ENCODE results near the gene TMEM86A. TPM values are rescaled to one million over a fixed set of nuclear protein-coding genes. Genes with fewer than 3 reads are reported as not detected.

Gene TMEM86A
- total and polyA plus RNA-seq, 2 of the 4 experiments (the other 2 are of a cell fraction) = 0.31 to 0.36 TPM

DNA sequence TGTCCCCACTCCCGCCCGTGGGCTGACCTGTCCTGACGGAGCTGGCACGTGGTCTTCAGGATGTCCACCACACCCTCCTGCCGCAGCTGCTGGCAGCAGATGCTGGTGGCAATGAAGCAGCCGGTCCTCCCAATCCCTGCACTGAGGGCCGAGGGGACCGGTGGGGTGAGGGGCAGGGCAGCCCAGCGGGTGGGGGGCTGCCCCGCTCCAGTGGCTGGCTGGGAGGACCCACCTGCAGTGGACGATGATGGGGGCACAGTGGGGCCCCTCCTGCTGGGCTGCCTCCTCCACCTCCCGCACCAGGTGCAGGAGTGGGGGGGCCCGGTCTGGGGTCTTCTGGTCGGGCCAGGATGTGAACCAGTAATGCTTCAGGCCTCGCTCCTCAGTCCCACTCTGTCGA lies 30.8 kb downstream of the TMEM86A start:
- TF ChIP-seq, protein P1, sequence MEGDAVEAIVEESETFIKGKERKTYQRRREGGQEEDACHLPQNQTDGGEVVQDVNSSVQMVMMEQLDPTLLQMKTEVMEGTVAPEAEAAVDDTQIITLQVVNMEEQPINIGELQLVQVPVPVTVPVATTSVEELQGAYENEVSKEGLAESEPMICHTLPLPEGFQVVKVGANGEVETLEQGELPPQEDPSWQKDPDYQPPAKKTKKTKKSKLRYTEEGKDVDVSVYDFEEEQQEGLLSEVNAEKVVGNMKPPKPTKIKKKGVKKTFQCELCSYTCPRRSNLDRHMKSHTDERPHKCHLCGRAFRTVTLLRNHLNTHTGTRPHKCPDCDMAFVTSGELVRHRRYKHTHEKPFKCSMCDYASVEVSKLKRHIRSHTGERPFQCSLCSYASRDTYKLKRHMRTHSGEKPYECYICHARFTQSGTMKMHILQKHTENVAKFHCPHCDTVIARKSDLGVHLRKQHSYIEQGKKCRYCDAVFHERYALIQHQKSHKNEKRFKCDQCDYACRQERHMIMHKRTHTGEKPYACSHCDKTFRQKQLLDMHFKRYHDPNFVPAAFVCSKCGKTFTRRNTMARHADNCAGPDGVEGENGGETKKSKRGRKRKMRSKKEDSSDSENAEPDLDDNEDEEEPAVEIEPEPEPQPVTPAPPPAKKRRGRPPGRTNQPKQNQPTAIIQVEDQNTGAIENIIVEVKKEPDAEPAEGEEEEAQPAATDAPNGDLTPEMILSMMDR (conservative IDR thresholded peaks at IDR 0.05; ENCODE audit: low read depth, low read length) = no peak
- TF ChIP-seq BHLHE40 (IDR thresholded peaks at IDR 0.05; ENCODE audit: low read depth, low read length) = no peak
- no peak for TF ChIP-seq MXI1 (IDR thresholded peaks at IDR 0.05; ENCODE audit: borderline replicate concordance, low read depth, low read length)
- no peak for TF ChIP-seq MAZ (IDR thresholded peaks at IDR 0.05; ENCODE audit: borderline replicate concordance, low read depth, low read length)
- TF ChIP-seq, protein P2, sequence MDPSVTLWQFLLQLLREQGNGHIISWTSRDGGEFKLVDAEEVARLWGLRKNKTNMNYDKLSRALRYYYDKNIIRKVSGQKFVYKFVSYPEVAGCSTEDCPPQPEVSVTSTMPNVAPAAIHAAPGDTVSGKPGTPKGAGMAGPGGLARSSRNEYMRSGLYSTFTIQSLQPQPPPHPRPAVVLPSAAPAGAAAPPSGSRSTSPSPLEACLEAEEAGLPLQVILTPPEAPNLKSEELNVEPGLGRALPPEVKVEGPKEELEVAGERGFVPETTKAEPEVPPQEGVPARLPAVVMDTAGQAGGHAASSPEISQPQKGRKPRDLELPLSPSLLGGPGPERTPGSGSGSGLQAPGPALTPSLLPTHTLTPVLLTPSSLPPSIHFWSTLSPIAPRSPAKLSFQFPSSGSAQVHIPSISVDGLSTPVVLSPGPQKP (IDR thresholded peaks at IDR 0.05; ENCODE audit: borderline replicate concordance, low read depth, low read length) = no peak
- TF ChIP-seq SMC3 (IDR thresholded peaks at IDR 0.05; ENCODE audit: low read depth, low read length) = no peak
- no peak for TF ChIP-seq RAD21 (IDR thresholded peaks at IDR 0.05; ENCODE audit: low read length)
- no peak for TF ChIP-seq POLR2A (IDR thresholded peaks at IDR 0.05; ENCODE audit: low read depth, low read length)
- no peak for TF ChIP-seq MAFK (IDR thresholded peaks at IDR 0.05; ENCODE audit: low read depth, low read length)
- no peak for TF ChIP-seq CEBPB (IDR thresholded peaks at IDR 0.05; ENCODE audit: low read depth, low read length)
- no peak for TF ChIP-seq RCOR1 (IDR thresholded peaks at IDR 0.05; ENCODE audit: insufficient replicate concordance, low read length)
- TF ChIP-seq, protein P3, sequence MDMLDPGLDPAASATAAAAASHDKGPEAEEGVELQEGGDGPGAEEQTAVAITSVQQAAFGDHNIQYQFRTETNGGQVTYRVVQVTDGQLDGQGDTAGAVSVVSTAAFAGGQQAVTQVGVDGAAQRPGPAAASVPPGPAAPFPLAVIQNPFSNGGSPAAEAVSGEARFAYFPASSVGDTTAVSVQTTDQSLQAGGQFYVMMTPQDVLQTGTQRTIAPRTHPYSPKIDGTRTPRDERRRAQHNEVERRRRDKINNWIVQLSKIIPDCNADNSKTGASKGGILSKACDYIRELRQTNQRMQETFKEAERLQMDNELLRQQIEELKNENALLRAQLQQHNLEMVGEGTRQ (IDR thresholded peaks at IDR 0.05; ENCODE audit: low read depth, low read length) = no peak
- TF ChIP-seq RFX5 (IDR thresholded peaks at IDR 0.05; ENCODE audit: low read depth, low read length) = no peak
- TF ChIP-seq FOS (IDR thresholded peaks at IDR 0.05; ENCODE audit: low read depth, low read length) = no peak
- no peak for TF ChIP-seq CHD1 (IDR thresholded peaks at IDR 0.05; ENCODE audit: low read depth, low read length)
- no peak for TF ChIP-seq NFE2L2 (IDR thresholded peaks at IDR 0.05; ENCODE audit: low read depth, low read length)
- Histone ChIP-seq H3K9me1 (ENCODE audit: insufficient read depth, low read length) (no peaks in the 10 kb centered on the region), H3K4ac (ENCODE audit: low read depth, low read length) (no peak overlapping the region), H3K27ac (ENCODE audit: insufficient read depth, low read length) (no peak overlapping the region), H3K27me3 (ENCODE audit: control insufficient read depth, insufficient read depth, low read length) (peaks cover 4% of the 10 kb centered on the region; the same call in 1 of the 2 replicates), H3K4me1 (ENCODE audit: control insufficient read depth, insufficient read depth, low read length) (no peaks in the 10 kb centered on the region), H2AFZ (replicated peaks; ENCODE audit: low read length, poor library complexity) (no peak overlapping the region), H4K8ac (ENCODE audit: low read depth in 2 of 2, low read length in 2 of 2) (no peak overlapping the region), H4K5ac (ENCODE audit: low read depth, low read length) (no peak overlapping the region), H2BK15ac (ENCODE audit: low read depth, low read length) (no peak overlapping the region), H3K18ac (ENCODE audit: low read depth, low read length) (no peak overlapping the region), H2AK5ac (ENCODE audit: low read depth, low read length) (no peak overlapping the region), H2AK9ac (replicated peaks; ENCODE audit: low read depth, low read length, poor library complexity) (no peak overlapping the region), H3K9ac (ENCODE audit: low read depth, low read length) (no peak overlapping the region), H2BK5ac (ENCODE audit: low read depth, low read length, poor library complexity, severe bottlenecking) (no peak overlapping the region), H3K36me3 (ENCODE audit: control insufficient read depth, insufficient read depth, low read length) (no peaks in the 10 kb centered on the region), H4K20me1 (ENCODE audit: insufficient read depth, low read length) (no peaks in the 10 kb centered on the region), H3K14ac (replicated peaks; ENCODE audit: low read depth, low read length) (no peak overlapping the region), H4K91ac (ENCODE audit: insufficient read depth, low read depth, low read length) (no peak overlapping the region), H3K56ac (ENCODE audit: extremely low read depth, insufficient read depth, low read length) (no peak overlapping the region), H2BK120ac (ENCODE audit: low read depth, low read length) (no peak overlapping the region), H3K9me3 (ENCODE audit: control insufficient read depth, insufficient read depth, low read length) (no peaks in the 10 kb centered on the region), H2BK20ac (ENCODE audit: low read depth, low read length) (no peak overlapping the region), H3K4me2 (ENCODE audit: low read depth, low read length) (no peak overlapping the region), H3K4me3 (ENCODE audit: insufficient read depth, low read depth, low read length) (no peak overlapping the region), H3K23ac (ENCODE audit: low read depth, low read length) (no peak overlapping the region), H3K79me1 (ENCODE audit: low read depth in 1 of 2, low read length in 2 of 2) (no peaks in the 10 kb centered on the region)
- no TSS peak for BruUV-seq (replicated peaks)
- in situ Hi-C loops (cut with MboI; ENCODE audit: low sequenced_read_pairs) (loop anchor here (25.0 kb wide), 1 partner anchor 192 kb away; the partner anchor contains the start of gene TSG101), intact Hi-C loops (cut with micrococcal nuclease) (no loop called here), dilution Hi-C loops (cut with HindIII; ENCODE audit: low sequenced_read_pairs, unreplicated experiment) (no loop called here)
- ChIA-PET CTCF (no interaction called here), POLR2A (ENCODE audit: unreplicated experiment) (no interaction called here)
- 60% methylated on average over 1 of the region's 16 CpGs; no CpG with 5 or more reads in 1 of the 2 experiments for WGBS, 2 experiments (ENCODE audit: extremely low coverage in 2 of 2, insufficient read length in 1 of 2)
- DNase-seq (no peak), ATAC-seq (ENCODE audit: low read depth) (no peak)

All from IMR-90 (cell line).